H1 (cell line): ENCODE data around the gene ZFAND6. TPM values are rescaled to one million over a fixed set of nuclear protein-coding genes. Genes with fewer than 3 reads are reported as not detected.

ENCODE experiments used
- ASH2L ChIP-seq: fragments of 200-600, 300-600 bp; sonication (generic); IDR thresholded peaks from one replicate; pipeline ENCODE4 v1.7.1; 2017; ENCODE audit warnings: low read length
- CBX5 ChIP-seq: fragments of 300-800, 300-1000 bp; sonication (generic); IDR thresholded peaks from 2 replicates; pipeline ENCODE4 v1.7.1; 2016; ENCODE audit warnings: antibody characterized with exemption, low read length, low read depth
- CHD1 ChIP-seq: IDR thresholded peaks from 2 replicates; pipeline ENCODE4 v1.6.1; 2012; ENCODE audit warnings: low read depth, low read length, improper control_type of control experiment
- CREB1 ChIP-seq: IDR thresholded peaks from 2 replicates; pipeline ENCODE4 v1.6.1; 2012; ENCODE audit warnings: inconsistent platforms
- CTBP2 ChIP-seq: IDR thresholded peaks from 2 replicates; pipeline ENCODE4 v1.7.0; 2011; ENCODE audit warnings: borderline replicate concordance, mild to moderate bottlenecking, moderate library complexity, mixed read lengths, low read length; ENCODE audit not compliant: insufficient read depth, insufficient read length
- JUND ChIP-seq: IDR thresholded peaks from 2 replicates; pipeline ENCODE4 v1.6.1; 2011; ENCODE audit warnings: mild to moderate bottlenecking, improper control_type of control experiment, low read length
- NRF1 ChIP-seq: IDR thresholded peaks from 2 replicates; pipeline ENCODE4 v1.6.1; 2011; ENCODE audit warnings: mild to moderate bottlenecking, low read depth, low read length, improper control_type of control experiment
- POLR2A ChIP-seq, 2 experiments: IDR thresholded peaks; 1 replicate in 1 of 2; 2 replicates in 1 of 2; pipeline ENCODE4 v1.6.1; 2011; ENCODE audit warnings: low read depth in 2 of 2, low read length in 2 of 2, mild to moderate bottlenecking in 2 of 2; ENCODE audit errors: control extremely low read depth in 1 of 2
- POU5F1 ChIP-seq: IDR thresholded peaks from 2 replicates; pipeline ENCODE4 v1.6.1; 2011; ENCODE audit warnings: low read depth, mild to moderate bottlenecking, low read length, moderate library complexity
- RAD21 ChIP-seq, 2 experiments: IDR thresholded peaks in 1 of 2; conservative IDR thresholded peaks in 1 of 2; 2 replicates each; pipeline ENCODE4 v1.6.1; 2011; ENCODE audit warnings: low read depth in 2 of 2, low read length in 2 of 2, improper control_type of control experiment in 1 of 2, inconsistent platforms in 1 of 2, mild to moderate bottlenecking in 1 of 2, moderate library complexity in 1 of 2
- RFX5 ChIP-seq: IDR thresholded peaks from 2 replicates; pipeline ENCODE4 v1.6.1; 2011; ENCODE audit warnings: low read depth, low read length, improper control_type of control experiment, borderline replicate concordance
- SIN3A ChIP-seq, 2 experiments: IDR thresholded peaks in 1 of 2; conservative IDR thresholded peaks in 1 of 2; 2 replicates each; pipeline ENCODE4 v1.6.1; 2011 to 2012; ENCODE audit warnings: low read length in 2 of 2, improper control_type of control experiment in 1 of 2, low read depth in 1 of 2, mild to moderate bottlenecking in 1 of 2
- SIRT6 ChIP-seq: IDR thresholded peaks from one replicate; pipeline ENCODE4 v1.7.1; 2012; ENCODE audit warnings: low read length, inconsistent platforms
- SIX5 ChIP-seq: IDR thresholded peaks from 2 replicates; pipeline ENCODE4 v1.6.1; 2011; ENCODE audit warnings: mild to moderate bottlenecking, low read depth, low read length
- SP1 ChIP-seq: IDR thresholded peaks from 2 replicates; pipeline ENCODE4 v1.6.1; 2011; ENCODE audit warnings: low read depth, low read length
- TAF1 ChIP-seq: IDR thresholded peaks from 2 replicates; pipeline ENCODE4 v1.6.1; 2011; ENCODE audit warnings: mild to moderate bottlenecking, low read depth, low read length
- TBP ChIP-seq: IDR thresholded peaks from 2 replicates; pipeline ENCODE4 v1.6.1; 2011; ENCODE audit warnings: low read depth, low read length, improper control_type of control experiment
- YY1 ChIP-seq: IDR thresholded peaks from 2 replicates; pipeline ENCODE4 v1.6.1; 2011; ENCODE audit warnings: low read depth, mild to moderate bottlenecking, low read length
- ZNF274 ChIP-seq: IDR thresholded peaks from 2 replicates; pipeline ENCODE4 v1.7.0; 2012; ENCODE audit warnings: low read length, borderline replicate concordance; ENCODE audit errors: extremely low read depth
- polyA plus RNA-seq, 7 experiments: library from polyadenylated mRNA; depleted of rRNA in 3 of 7; stranded (reverse) in 5 of 7; unstranded in 2 of 7; fragments of >200 nt in 5 of 7; fragments of 200-250 nt in 2 of 7; gene quantifications; 1 replicate in 5 of 7; 2 replicates in 1 of 7; 4 replicates in 1 of 7; pipeline versions ENCODE4 v1.2.1 to v1.2.3, GENCODE V29; 2011 to 2013; ENCODE audit warnings: missing spikeins in 2 of 7, mixed read lengths in 2 of 7
- total RNA-seq: library from RNA; stranded (reverse); fragmentation: NEBNext Ultra II Directional; extraction: Animal tissue kit (Norgen Biotek cat#: 25700); gene quantifications from 2 replicates; pipeline ENCODE4 v1.2.1, GENCODE V29; 2021

Gene ZFAND6
- total and polyA plus RNA-seq, 2 of the 8 experiments (the other 6 are each of a cell fraction or from before 2014, with no cell fraction given): 136 to 237 TPM

DNA sequence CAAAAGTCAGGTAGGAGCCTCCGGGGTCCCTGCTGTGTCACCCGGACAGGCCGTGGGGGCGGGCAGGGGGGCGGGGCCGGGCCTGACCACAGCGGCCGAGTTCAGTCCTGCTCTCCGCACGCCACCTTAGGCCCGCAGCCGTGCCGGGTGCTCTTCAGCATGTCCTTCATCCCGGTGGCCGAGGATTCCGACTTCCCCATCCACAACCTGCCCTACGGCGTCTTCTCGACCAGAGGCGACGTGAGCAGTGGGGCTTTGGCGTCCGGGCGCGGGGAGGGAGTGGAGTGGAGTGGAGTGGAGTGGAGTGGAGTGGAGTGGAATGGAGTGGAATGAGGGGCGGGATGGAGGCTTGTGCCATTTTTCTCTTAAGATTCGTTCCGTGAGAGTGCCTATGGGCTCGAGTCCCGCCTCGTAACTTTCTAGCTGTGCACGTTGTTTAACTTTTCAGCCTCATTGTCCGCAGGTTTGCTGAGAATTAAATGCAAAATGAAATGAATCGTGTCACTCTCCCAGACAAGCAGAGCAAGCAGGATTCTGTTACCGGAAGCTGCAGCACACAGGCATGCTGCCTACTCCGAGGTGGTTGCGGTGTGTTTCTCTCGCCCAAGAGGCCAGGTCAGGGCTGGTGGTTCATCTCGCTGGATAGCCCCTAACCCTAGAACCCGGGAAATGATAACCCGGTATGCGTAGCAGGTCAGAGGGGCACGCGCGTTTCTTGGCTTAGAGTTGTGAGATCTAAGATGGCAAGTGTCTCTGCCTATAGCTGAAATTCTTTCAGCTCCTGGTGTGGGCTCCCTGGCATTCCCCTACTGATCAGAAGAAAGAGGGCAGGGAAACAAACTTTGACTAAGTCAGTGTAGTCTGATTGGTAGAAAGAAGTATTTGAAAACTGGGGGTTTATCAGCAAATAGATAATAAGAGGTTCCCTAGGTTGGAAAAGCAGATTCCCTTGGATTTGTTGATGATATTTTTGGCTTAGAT lies 93.7 kb downstream of the ZFAND6 start, which contains the start of gene FAH (continued):
- TF ChIP-seq CBX5 (no peak), CREB1 (no peak), YY1 (no peak), TBP (0 out of 2 replicates have a peak, but pooled peaks have one; percentile 19), ZNF274 (no peak), TAF1 (peak; percentile 6; the same call in 1 of the 2 replicates), RFX5 (no peak), SP1 (no peak), RAD21 (IDR thresholded peaks at IDR 0.05 in 1 of 2, conservative IDR thresholded peaks at IDR 0.05 in 1 of 2; ENCODE audit: low read depth in 2 of 2, low read length in 2 of 2) (no peak), POU5F1 (no peak), SIRT6 (no peak), NRF1 (no peak), ASH2L (peak; percentile 62), JUND (no peak), CTBP2 (no peak), POLR2A (IDR thresholded peaks at IDR 0.05; ENCODE audit: control extremely low read depth in 1 of 2, low read depth in 2 of 2, low read length in 2 of 2) (peak in 1 of 2 experiments; percentile 43; a peak in 1 of 3 replicates), SIN3A (conservative IDR thresholded peaks at IDR 0.05 in 1 of 2, IDR thresholded peaks at IDR 0.05 in 1 of 2; ENCODE audit: low read depth in 1 of 2, low read length in 2 of 2) (no peak; a peak in 1 of 4 replicates), SIX5 (no peak), CHD1 (no peak)
